Measurements from ENCODE around the gene CRADD. TPM values are rescaled to one million over a fixed set of nuclear protein-coding genes. Genes with fewer than 3 reads are reported as not detected.

Gene CRADD
- total and polyA plus RNA-seq, 2 donors (not counting 3 experiments of a cell fraction or from before 2014, with no cell fraction given) = 11.7 to 14.5 TPM

DNA sequence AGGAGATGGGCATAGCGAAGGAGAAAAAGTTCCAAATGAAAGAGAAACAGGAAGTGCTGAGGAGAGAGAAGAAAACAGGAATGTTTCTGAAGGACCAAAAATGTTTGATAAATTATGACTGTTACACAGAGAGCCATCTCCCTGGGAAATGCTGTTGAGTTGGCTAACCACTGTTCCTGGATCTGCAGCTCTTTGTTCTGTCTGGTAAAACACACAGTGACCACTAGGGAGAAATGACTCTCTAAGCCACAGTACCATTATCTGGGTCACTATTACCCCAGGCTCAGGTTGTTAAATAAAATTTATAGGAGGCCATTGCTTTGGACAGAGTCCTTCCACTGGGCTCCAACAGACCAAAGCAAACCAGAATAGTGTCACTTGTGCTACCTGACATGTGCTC is 219.3 kb downstream of the CRADD start:
- Histone ChIP-seq H3K9ac (replicated peaks; ENCODE audit: extremely low read depth, insufficient read depth, low read length) (no peak overlapping the region), H3K4me2 (ENCODE audit: insufficient read depth, low read length) (no peak overlapping the region), H3K4me3 (replicated peaks in 1 of 3; ENCODE audit: insufficient read depth in 1 of 3, low read depth in 1 of 3, low read length in 3 of 3) (no peak overlapping the region), H3K79me2 (ENCODE audit: control insufficient read depth, insufficient read depth, low read length) (no peaks in the 10 kb centered on the region), H3K9me1 (replicated peaks; ENCODE audit: control insufficient read depth, extremely low read depth, insufficient read depth, low read length) (no peaks in the 10 kb centered on the region), H3K27ac (ENCODE audit: insufficient read depth, low read depth, low read length) (no peak overlapping the region), H2AFZ (ENCODE audit: low read depth, low read length) (no peak overlapping the region), H3K36me3 (ENCODE audit: control insufficient read depth in 2 of 2, extremely low read depth in 1 of 2, insufficient read depth in 2 of 2, low read length in 2 of 2) (no peaks in the 10 kb centered on the region), H3K9me3 (replicated peaks; ENCODE audit: control insufficient read depth, insufficient read depth, low read length) (no peaks in the 10 kb centered on the region), H3K27me3 (ENCODE audit: control insufficient read depth in 2 of 2, insufficient read depth in 2 of 2, low read length in 2 of 2) (no peaks in the 10 kb centered on the region), H4K20me1 (replicated peaks; ENCODE audit: control insufficient read depth, extremely low read depth, insufficient read depth, low read length) (no peaks in the 10 kb centered on the region), H3K4me1 (ENCODE audit: control insufficient read depth, extremely low read depth, insufficient read depth, low read length) (no peaks in the 10 kb centered on the region)
- dilution Hi-C loops (cut with MboI; ENCODE audit: extremely low pct_ligation_motif_present, low sequenced_read_pairs) (no loop called here), intact Hi-C loops (cut with micrococcal nuclease) (loop anchor here (5.0 kb wide), 1 partner anchor 206 kb away; no protein-coding TSS in a partner anchor)
- FAIRE-seq = no peak
- CTCF ChIA-PET = interaction anchor here (0.6 to 1.5 kb wide), 5 partner anchors 10 to 205 kb away, joined by 3 to 4 read pairs (median 4); no protein-coding TSS in a partner anchor
- POLR2A ChIA-PET = no interaction called here
- no peak for TF ChIP-seq JUN (IDR thresholded peaks at IDR 0.05; ENCODE audit: borderline replicate concordance, insufficient read depth, insufficient read length, low read depth)
- DNase-seq (ENCODE audit: low read depth, low spot score) = no peak
- no TSS peak for BruUV-seq (replicated peaks)

DNA sequence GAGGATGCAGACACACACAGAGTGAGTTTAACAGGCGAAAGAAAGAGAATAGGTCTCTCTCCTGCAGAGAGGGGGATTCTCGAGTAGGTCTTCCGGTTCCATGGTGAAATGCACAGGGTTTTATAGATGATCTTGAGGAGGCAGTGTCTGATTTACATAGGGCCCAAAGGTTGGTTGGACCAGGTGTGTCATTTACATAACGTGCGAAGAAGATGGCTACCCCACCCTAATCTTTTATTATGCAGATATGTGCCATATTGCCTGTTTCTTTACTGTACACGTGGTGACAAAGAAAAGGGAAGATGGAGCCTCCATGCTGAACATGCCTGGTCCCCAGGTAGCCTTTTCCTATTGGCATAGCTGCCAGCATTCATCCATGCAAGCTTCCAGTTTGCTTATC is 219.8 kb downstream of the CRADD start:
- dilution Hi-C loops (cut with MboI; ENCODE audit: extremely low pct_ligation_motif_present, low sequenced_read_pairs) (no loop called here), intact Hi-C loops (cut with micrococcal nuclease) (loop anchor here (5.0 kb wide), 1 partner anchor 205 kb away; no protein-coding TSS in a partner anchor)
- FAIRE-seq (no peak), DNase-seq (ENCODE audit: low read depth, low spot score) (no peak)
- no peaks in the 10 kb centered on the region for H4K20me1 ChIP-seq (replicated peaks; ENCODE audit: control insufficient read depth, extremely low read depth, insufficient read depth, low read length)
- BruUV-seq (replicated peaks) = no TSS peak
- POLR2A ChIA-PET = no interaction called here
- H3K79me2 ChIP-seq (ENCODE audit: control insufficient read depth, insufficient read depth, low read length) = no peaks in the 10 kb centered on the region
- H3K9me1 ChIP-seq (replicated peaks; ENCODE audit: control insufficient read depth, extremely low read depth, insufficient read depth, low read length) = no peaks in the 10 kb centered on the region
- H3K9ac ChIP-seq (replicated peaks; ENCODE audit: extremely low read depth, insufficient read depth, low read length) = no peak overlapping the region
- no peak overlapping the region for H3K4me3 ChIP-seq (replicated peaks in 1 of 3; ENCODE audit: insufficient read depth in 1 of 3, low read depth in 1 of 3, low read length in 3 of 3)
- H3K4me2 ChIP-seq (ENCODE audit: insufficient read depth, low read length) = no peak overlapping the region
- H3K27ac ChIP-seq (ENCODE audit: insufficient read depth, low read depth, low read length) = no peak overlapping the region
- H3K27me3 ChIP-seq (ENCODE audit: control insufficient read depth in 2 of 2, insufficient read depth in 2 of 2, low read length in 2 of 2) = no peaks in the 10 kb centered on the region
- H3K4me1 ChIP-seq (ENCODE audit: control insufficient read depth, extremely low read depth, insufficient read depth, low read length) = no peaks in the 10 kb centered on the region
- TF ChIP-seq FOS (IDR thresholded peaks at IDR 0.05; ENCODE audit: borderline replicate concordance, insufficient read depth, low read length) (no peak), MYC (IDR thresholded peaks at IDR 0.05; ENCODE audit: low read depth, low read length) (no peak), EZH2 (IDR thresholded peaks at IDR 0.05; ENCODE audit: borderline replicate concordance, low read depth, low read length, severe bottlenecking) (no peak), POLR2A (IDR thresholded peaks at IDR 0.05; ENCODE audit: low read depth, low read length) (no peak), POLR2AphosphoS5 (IDR thresholded peaks at IDR 0.05; ENCODE audit: insufficient read depth, low read depth, low read length) (no peak), GATA2 (IDR thresholded peaks at IDR 0.05; ENCODE audit: insufficient read depth, insufficient read length, low read depth, low read length) (no peak), JUN (IDR thresholded peaks at IDR 0.05; ENCODE audit: borderline replicate concordance, insufficient read depth, insufficient read length, low read depth) (no peak)
- TF ChIP-seq, protein P1, sequence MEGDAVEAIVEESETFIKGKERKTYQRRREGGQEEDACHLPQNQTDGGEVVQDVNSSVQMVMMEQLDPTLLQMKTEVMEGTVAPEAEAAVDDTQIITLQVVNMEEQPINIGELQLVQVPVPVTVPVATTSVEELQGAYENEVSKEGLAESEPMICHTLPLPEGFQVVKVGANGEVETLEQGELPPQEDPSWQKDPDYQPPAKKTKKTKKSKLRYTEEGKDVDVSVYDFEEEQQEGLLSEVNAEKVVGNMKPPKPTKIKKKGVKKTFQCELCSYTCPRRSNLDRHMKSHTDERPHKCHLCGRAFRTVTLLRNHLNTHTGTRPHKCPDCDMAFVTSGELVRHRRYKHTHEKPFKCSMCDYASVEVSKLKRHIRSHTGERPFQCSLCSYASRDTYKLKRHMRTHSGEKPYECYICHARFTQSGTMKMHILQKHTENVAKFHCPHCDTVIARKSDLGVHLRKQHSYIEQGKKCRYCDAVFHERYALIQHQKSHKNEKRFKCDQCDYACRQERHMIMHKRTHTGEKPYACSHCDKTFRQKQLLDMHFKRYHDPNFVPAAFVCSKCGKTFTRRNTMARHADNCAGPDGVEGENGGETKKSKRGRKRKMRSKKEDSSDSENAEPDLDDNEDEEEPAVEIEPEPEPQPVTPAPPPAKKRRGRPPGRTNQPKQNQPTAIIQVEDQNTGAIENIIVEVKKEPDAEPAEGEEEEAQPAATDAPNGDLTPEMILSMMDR (IDR thresholded peaks at IDR 0.05; ENCODE audit: extremely low read depth in 1 of 2, insufficient read depth in 1 of 2, low read depth in 1 of 2, low read length in 2 of 2) = no peak
- TF ChIP-seq, protein P2, sequence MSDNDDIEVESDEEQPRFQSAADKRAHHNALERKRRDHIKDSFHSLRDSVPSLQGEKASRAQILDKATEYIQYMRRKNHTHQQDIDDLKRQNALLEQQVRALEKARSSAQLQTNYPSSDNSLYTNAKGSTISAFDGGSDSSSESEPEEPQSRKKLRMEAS (IDR thresholded peaks at IDR 0.05; ENCODE audit: insufficient read depth, insufficient read length) = no peak
- H2AFZ ChIP-seq (ENCODE audit: low read depth, low read length) = no peak overlapping the region
- H3K9me3 ChIP-seq (replicated peaks; ENCODE audit: control insufficient read depth, insufficient read depth, low read length) = no peaks in the 10 kb centered on the region
- no peaks in the 10 kb centered on the region for H3K36me3 ChIP-seq (ENCODE audit: control insufficient read depth in 2 of 2, extremely low read depth in 1 of 2, insufficient read depth in 2 of 2, low read length in 2 of 2)
- CTCF ChIA-PET = interaction anchor here (1.5 kb wide), 1 partner anchor 10 kb away, joined by 3 read pairs; no protein-coding TSS in a partner anchor
